ENCODE results near the gene ARHGEF40. TPM values are rescaled to one million over a fixed set of nuclear protein-coding genes. Genes with fewer than 3 reads are reported as not detected.

ARHGEF40 gene
- total RNA-seq, 2 donors from 2014 or later, result 14.3 to 16.0 TPM

DNA sequence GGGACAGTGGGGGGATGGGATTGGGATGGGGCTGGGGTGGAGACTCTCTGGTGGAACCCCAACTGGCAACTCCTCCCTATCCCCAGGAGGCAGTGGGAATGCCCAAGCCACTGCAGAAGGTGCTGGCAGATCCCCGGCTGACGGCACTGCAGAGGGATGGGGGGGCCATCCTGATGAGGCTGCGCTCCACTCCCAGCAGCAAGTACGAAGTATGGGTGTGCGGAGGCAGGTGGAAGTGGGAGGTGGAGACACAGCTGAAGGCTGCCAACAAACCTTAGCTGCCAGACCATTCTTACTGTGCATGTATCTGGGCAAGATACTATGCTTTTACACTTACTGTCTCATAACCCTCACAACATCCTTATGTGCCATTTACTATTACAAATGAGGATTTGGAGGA lies 8.2 kb downstream of the ARHGEF40 start:
- Histone ChIP-seq H3K27ac (no peak overlapping the region), H3K9me3 (no peaks in the 10 kb centered on the region), H3K4me3 (no peak overlapping the region), H3K27me3 (no peaks in the 10 kb centered on the region), H3K4me1 (no peaks in the 10 kb centered on the region), H3K36me3 (peaks cover 76% of the 10 kb centered on the region)
- no peak for DNase-seq (ENCODE audit: low spot score)
- TF ChIP-seq, protein P1, sequence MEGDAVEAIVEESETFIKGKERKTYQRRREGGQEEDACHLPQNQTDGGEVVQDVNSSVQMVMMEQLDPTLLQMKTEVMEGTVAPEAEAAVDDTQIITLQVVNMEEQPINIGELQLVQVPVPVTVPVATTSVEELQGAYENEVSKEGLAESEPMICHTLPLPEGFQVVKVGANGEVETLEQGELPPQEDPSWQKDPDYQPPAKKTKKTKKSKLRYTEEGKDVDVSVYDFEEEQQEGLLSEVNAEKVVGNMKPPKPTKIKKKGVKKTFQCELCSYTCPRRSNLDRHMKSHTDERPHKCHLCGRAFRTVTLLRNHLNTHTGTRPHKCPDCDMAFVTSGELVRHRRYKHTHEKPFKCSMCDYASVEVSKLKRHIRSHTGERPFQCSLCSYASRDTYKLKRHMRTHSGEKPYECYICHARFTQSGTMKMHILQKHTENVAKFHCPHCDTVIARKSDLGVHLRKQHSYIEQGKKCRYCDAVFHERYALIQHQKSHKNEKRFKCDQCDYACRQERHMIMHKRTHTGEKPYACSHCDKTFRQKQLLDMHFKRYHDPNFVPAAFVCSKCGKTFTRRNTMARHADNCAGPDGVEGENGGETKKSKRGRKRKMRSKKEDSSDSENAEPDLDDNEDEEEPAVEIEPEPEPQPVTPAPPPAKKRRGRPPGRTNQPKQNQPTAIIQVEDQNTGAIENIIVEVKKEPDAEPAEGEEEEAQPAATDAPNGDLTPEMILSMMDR (IDR thresholded peaks at IDR 0.05), result no peak

DNA sequence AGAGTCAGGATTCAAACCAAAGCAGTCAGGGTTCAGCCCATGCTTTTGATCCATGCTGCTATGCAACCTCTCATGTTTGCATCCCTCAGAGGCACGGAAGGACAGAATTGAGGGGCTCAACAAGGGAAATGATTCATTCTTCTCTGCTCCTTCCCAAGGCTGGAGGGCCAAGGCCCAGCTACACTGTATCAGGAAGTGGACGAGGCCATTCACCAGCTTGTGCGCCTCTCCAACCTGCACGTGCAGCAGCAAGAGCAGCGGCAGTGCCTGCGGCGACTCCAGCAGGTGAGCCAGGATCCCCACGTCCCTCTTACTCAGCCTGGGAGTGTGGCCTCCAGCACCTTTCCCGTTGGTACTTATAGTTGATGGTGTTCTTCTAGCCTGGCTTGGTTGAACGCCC lies 8.6 kb downstream of the ARHGEF40 start:
- TF ChIP-seq, protein P1 (IDR thresholded peaks at IDR 0.05), result no peak
- no peak for DNase-seq (ENCODE audit: low spot score)

DNA sequence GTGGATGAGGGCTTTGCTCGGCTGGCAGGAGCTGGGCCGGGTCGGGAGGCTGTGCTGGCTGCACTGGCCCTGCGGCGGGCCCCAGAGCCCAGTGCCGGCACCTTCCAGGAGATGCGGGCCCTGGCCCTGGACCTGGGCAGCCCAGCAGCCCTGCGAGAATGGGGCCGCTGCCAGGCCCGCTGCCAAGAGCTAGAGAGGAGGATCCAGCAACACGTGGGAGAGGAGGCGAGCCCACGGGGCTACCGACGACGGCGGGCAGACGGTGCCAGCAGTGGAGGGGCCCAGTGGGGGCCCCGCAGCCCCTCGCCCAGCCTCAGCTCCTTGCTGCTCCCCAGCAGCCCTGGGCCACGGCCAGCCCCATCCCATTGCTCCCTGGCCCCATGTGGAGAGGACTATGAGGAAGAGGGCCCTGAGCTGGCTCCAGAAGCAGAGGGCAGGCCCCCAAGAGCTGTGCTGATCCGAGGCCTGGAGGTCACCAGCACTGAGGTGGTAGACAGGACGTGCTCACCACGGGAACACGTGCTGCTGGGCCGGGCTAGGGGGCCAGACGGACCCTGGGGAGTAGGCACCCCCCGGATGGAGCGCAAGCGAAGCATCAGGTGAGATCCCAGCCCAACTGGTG lies 11.5 kb downstream of the ARHGEF40 start:
- DNase-seq (ENCODE audit: low spot score), result no peak
- TF ChIP-seq, protein P1 (IDR thresholded peaks at IDR 0.05), result no peak
- no peak overlapping the region for H3K27ac ChIP-seq
- no peaks in the 10 kb centered on the region for H3K9me3 ChIP-seq
- H3K4me3 ChIP-seq, result no peak overlapping the region
- H3K36me3 ChIP-seq, result peaks cover 91% of the 10 kb centered on the region
- H3K4me1 ChIP-seq, result peaks cover 0 to 9% of the 10 kb centered on the region in 2 donors
- no peaks in the 10 kb centered on the region for H3K27me3 ChIP-seq

More for the DNA sequence above, 8.6 kb downstream of the ARHGEF40 start:
- Histone ChIP-seq H3K9me3 (no peaks in the 10 kb centered on the region), H3K36me3 (peaks cover 80% of the 10 kb centered on the region), H3K4me1 (no peaks in the 10 kb centered on the region), H3K27ac (no peak overlapping the region), H3K4me3 (no peak overlapping the region), H3K27me3 (no peaks in the 10 kb centered on the region)

DNA sequence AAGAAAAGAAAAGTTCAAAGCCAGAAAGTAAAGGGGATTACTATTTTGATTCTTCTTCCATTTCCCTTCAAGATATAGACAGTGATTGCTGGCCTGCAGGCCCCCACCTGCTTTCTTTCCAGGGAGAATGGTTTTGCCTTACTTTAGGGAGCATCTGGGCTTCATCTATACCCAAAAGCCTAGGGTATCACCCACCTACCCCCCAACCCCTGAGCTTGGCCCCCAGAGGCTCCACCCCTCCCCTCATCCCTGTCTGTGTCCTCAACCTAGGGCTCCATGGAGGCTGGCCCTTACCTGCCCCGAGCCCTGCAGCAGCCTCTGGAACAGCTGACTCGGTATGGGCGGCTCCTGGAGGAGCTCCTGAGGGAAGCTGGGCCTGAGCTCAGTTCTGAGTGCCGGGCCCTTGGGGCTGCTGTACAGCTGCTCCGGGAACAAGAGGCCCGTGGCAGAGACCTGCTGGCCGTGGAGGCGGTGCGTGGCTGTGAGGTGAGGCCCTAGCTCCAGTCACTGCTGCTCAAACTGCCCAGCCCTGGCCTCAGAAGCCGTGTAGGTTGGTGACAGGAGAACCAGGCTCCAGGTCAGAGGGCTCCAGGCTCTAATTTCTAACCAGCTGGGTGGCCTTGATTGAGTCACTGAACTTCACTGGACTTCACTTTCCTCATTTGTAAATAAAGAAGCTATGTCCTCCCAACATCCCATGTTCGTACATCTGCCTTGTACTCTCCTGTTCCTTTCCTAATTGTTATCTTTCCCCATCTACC lies 13.6 kb downstream of the ARHGEF40 start:
- Histone ChIP-seq H3K36me3 (peaks cover 78% of the 10 kb centered on the region), H3K9me3 (no peaks in the 10 kb centered on the region), H3K4me1 (peaks cover 0 to 13% of the 10 kb centered on the region in 2 donors), H3K4me3 (no peak overlapping the region), H3K27me3 (no peaks in the 10 kb centered on the region), H3K27ac (no peak overlapping the region)
- TF ChIP-seq, protein P1 (IDR thresholded peaks at IDR 0.05), result no peak
- no peak for DNase-seq (ENCODE audit: low spot score)

DNA sequence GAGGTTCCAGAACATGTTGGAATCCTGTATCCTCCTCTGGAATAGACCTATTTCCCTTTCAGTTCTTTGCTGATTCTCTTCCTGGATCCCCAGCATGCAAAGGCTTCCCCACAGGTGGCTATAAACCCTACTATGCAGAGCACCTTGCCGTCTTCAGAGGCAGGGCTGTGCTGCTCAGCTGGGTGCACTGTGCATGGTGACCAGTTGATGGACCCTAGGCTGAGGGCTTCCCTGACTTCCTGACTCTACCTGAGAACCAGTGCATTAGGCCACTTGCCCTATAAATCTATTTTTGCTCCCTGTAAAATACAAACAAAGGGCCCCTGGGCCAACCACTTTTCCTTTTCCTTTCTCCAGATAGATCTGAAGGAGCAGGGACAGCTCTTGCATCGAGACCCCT lies 14.3 kb downstream of the ARHGEF40 start:
- peaks cover 0 to 13% of the 10 kb centered on the region in 2 donors for H3K4me1 ChIP-seq
- no peaks in the 10 kb centered on the region for H3K27me3 ChIP-seq
- no peak overlapping the region for H3K4me3 ChIP-seq
- TF ChIP-seq, protein P1 (IDR thresholded peaks at IDR 0.05), result no peak
- no peak overlapping the region for H3K27ac ChIP-seq
- peaks cover 77% of the 10 kb centered on the region for H3K36me3 ChIP-seq
- no peaks in the 10 kb centered on the region for H3K9me3 ChIP-seq
- no peak for DNase-seq (ENCODE audit: low spot score)
